ENCODE data around the gene ZNF761.
A peak's percentile ranks its signal among the peaks of the same experiment; 100 is the strongest.

The ZNF761 gene

DNA sequence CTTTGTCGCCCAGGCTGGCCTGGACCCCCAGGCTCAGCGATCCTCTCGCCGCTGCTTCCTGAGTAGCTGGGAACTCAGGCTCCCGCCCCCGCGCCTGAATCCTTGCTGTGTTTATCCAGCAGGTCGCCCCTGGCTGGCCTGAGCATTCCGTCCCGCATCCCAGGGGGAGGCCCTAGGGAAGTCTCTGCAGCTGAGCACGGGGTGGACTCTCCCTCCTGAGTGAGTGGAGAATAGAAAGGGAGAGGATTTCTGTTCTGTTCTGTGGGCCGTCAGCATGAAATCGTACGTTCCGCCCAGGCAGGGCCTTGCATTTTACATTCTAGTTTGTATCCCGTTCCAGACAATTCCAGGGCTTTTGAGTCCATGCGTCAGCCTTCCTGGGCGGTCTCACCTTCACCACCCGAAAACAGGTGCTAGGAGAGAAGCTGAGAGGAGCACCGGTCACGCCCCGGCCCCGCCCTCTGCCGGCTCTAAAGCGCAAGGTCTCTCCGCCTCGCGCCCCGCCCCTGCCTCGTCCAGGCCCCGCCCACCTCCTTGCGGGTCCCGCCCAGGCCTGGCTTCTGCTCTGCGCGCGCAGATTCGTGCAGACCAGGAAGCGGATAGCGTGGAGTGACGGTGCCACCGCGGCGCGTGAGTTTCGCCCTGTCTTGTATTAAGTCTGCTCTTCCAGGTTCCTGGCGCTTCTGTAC, at the start of gene ZNF761:
Gene ZNF761 (plus strand): TSS at position 586 of the 689 bp plus-strand sequence. CDS start 15,285 bp downstream, outside the sequence.
- H3K4me3 ChIP-seq (ENCODE audit: low read depth, low read length), result peak within 1 kb of the TSS; percentile 92

DNA sequence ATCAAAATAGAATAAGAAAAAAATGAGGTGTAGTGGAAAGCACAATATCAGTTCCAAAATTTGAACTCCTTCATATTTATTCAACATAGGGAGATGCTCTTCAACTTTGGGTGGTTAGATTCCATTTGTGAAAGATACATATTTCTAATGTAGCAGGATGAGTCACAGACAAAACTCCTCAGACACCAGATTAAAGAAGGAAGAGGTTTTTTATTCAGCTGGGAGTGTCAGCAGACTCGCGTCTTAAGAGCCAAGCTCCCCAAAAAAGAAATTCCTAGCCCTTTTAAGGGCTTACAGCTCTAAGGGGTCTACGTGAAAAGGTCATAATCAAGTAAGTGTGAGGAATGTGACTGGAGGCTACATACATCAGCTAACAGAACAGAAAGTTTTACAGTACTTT, 43.6 kb upstream of the ZNF761 start:
- no peak overlapping the region for H3K4me3 ChIP-seq (ENCODE audit: low read depth, low read length)
- TF ChIP-seq, protein P1, sequence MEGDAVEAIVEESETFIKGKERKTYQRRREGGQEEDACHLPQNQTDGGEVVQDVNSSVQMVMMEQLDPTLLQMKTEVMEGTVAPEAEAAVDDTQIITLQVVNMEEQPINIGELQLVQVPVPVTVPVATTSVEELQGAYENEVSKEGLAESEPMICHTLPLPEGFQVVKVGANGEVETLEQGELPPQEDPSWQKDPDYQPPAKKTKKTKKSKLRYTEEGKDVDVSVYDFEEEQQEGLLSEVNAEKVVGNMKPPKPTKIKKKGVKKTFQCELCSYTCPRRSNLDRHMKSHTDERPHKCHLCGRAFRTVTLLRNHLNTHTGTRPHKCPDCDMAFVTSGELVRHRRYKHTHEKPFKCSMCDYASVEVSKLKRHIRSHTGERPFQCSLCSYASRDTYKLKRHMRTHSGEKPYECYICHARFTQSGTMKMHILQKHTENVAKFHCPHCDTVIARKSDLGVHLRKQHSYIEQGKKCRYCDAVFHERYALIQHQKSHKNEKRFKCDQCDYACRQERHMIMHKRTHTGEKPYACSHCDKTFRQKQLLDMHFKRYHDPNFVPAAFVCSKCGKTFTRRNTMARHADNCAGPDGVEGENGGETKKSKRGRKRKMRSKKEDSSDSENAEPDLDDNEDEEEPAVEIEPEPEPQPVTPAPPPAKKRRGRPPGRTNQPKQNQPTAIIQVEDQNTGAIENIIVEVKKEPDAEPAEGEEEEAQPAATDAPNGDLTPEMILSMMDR (IDR thresholded peaks at IDR 0.05; ENCODE audit: low read depth, low read length), result no peak

More for the DNA sequence above, at the start of gene ZNF761:
- TF ChIP-seq, protein P1 (IDR thresholded peaks at IDR 0.05; ENCODE audit: low read depth, low read length), result peak; percentile 37; the same call in 1 of the 2 replicates

DNA sequence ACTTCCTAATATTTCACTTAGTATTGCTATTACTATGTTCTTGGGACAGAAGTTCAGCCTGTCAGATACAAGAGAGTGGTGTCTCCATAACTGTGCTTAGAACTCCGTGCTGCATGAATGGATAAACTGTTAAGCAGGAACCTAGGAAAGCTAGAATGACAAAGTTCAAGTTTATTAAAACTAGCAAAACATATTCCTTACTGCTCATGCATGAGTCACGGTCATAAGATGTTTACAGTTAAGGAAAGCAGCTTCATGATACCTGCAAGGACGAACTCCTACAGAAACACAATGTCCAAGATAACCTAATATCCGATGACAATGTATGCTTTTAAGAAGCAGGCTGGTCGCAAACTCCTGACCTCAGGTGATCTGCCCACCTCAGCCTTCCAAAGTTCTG, 42.9 kb upstream of the ZNF761 start:
- no peak overlapping the region for H3K4me3 ChIP-seq (ENCODE audit: low read depth, low read length)
- TF ChIP-seq, protein P1 (IDR thresholded peaks at IDR 0.05; ENCODE audit: low read depth, low read length), result no peak

DNA sequence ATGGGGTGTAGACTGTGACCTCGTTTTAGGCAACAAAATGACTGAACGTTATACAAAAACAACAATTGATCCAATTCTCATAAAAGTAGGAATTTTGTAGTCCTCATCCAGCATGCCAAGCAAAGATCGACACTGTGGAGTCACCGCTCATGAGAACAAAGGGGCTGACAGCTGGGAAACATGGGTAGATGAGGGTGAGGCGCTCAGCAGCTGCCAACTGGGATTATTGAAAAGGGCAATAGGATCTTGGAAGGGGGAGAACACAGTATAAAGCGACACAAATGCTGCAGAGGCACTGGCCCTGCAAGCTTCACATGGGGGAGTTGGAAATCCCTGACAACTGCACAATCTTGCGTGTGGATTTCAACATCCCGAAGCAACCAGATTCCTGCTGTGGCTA, 42.2 kb upstream of the ZNF761 start:
- H3K4me3 ChIP-seq (ENCODE audit: low read depth, low read length), result no peak overlapping the region
- TF ChIP-seq, protein P1 (IDR thresholded peaks at IDR 0.05; ENCODE audit: low read depth, low read length), result no peak

DNA sequence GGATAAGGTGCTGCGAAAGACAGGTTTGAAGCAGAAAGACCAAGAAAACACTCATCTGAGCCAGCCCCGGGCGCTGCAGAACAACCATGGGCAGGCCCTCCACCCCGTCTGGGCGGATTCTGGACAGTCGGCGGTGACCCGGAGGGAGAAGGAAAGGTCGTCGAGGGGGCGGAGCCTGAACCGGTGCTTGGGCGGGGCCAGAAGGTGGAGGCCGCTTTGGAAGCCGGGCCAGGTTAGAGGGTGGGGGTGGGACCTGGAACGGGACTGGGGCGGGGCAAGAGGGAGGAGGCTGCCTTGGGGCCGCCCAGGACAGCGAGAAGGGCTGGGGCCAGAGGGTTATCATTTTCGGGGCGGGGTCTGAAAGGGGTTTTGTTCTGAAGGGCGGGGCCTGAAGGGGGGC, 41.8 kb upstream of the ZNF761 start:
- TF ChIP-seq, protein P1 (IDR thresholded peaks at IDR 0.05; ENCODE audit: low read depth, low read length), result no peak
- H3K4me3 ChIP-seq (ENCODE audit: low read depth, low read length), result no peak overlapping the region

DNA sequence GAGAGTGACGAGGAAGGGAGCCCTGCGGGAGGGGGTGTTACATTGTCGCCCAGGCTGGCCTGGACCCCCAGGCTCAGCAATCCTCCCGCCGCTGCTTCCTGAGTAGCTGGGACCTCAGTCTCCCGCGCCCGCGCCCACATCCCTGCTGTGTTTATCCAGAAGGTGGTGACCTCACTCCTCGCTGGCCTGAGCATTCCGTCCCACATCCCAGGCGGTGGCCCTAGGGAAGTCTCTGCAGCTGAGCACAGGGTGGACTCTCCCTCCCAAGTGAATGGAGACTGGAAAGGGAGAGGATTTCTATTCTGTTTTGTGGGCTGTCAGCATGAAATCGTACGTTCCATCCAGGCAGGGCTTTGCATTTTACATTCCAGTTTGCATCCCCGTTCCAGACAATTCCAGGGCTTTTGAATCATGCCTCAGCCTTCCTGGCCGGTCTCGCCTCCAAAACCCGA, 37.2 kb upstream of the ZNF761 start:
- H3K4me3 ChIP-seq (ENCODE audit: low read depth, low read length), result peak overlapping the region; percentile 70
- TF ChIP-seq, protein P1 (IDR thresholded peaks at IDR 0.05; ENCODE audit: low read depth, low read length), result no peak

DNA sequence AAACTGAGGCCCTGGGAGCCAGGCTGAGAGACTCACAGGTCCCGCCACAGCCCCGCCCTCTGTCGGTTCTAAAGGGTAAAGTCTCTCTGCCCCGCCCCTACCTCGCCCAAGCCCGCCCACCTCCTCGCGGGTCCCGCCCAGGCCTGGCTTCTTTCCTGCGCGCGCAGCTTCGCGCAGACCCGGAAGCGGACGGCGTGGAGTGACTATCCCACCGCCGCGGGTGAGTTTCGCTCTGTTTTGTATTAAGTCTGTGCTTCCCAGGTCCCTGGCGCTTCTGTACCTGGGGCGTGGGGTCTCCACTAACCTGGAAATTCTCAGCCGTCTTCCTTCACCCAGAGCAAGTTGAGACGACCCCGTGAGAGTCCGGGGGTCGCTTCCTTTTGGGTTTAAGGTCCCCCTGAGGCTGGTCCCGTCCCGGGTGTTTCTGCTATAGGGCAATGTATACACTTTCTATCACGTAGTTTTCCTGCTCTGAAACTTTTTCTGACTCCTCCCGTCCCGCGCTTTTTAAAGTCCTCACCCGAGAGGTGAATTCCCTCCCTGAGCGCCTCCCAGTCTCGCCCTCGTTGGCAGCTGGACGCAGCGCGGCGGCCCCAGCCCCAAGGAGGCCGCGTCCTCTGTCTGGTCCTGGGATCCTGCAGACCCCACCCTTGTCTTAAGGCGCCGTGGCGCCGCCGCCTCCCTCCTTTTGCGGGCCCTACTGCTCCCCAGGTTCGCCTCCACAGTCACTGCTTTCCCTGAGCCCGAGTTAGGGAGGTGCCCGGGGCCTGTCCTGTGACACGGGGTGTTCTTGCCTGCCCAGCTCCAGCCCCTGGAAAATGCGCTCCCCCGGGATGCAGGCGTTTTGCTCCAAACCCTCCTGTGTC, 36.6 kb upstream of the ZNF761 start, which contains the start of gene ZNF765:
Gene ZNF765 (plus strand): TSS at position 176 of the 866 bp plus-strand sequence. CDS start 2,867 bp downstream, outside the sequence.
- peak within 1 kb of the TSS; percentile 70 for H3K4me3 ChIP-seq (ENCODE audit: low read depth, low read length)
- TF ChIP-seq, protein P1 (IDR thresholded peaks at IDR 0.05; ENCODE audit: low read depth, low read length), result 0 out of 2 replicates have a peak, but pooled peaks have one; percentile 19

DNA sequence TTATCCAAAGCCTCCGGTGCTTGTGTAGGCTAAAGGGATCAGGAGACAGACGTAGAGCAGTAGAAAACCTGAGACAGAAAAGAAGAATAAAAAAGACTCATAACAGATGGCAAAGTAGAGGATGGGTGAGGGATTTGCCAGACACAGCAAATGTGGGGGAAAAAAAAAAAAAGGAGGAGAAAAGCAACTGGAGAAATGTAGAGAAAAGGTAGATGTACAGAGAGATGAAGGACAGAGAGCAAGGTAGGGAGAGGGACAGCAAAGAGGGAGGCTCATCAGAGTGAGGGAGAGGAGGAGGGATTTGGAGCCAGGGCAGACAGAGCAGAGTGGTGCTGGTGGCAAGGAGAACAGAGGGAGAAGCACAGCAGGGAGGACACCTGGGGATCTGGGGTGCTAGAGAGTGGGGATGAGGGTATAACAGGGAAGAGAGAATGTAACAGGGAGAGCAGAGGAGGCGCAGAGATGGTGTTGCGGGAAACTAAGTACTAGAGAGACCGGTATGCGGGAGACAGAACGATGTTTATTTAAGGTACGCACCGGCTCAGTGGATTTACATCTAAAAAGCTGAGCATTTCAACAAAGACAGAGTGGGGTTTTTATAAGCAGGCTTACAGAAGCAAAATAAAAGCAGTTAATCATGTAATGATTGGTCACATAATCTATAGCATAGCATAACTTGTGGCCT, 35.8 kb upstream of the ZNF761 start:
- peak overlapping the region; percentile 70 for H3K4me3 ChIP-seq (ENCODE audit: low read depth, low read length)
